ENCODE results near the gene TRIM5. TPM values are rescaled to one million over a fixed set of nuclear protein-coding genes. Genes with fewer than 3 reads are reported as not detected.

TRIM5 gene
- total RNA-seq, 4 donors from 2014 or later: 12.6 to 15.7 (median 14.9) TPM

DNA sequence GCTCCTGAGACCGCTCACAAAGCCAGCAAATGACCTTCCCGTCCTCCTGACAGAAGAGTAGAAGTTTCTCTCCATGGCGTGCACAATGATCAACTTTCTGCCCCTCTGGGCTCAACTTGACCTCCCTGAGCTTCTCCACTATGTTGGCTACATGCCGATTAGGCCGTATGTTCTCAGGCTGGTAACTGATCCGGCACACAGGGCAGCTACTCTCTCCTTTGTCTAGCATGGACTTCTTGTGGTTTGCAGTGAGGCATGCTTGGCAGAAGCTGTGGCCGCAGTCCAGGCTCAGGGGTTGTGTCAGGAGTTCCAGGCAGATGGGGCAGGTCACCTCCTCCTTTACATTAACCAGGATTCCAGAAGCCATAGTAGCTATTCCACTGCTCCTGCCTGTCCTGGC is 5.1 kb downstream of the TRIM5 start:
- intact Hi-C loops (cut with DNase I): loop anchor here (5.0 kb wide), 1 partner anchor 78 kb away; no protein-coding TSS in a partner anchor
- no peak overlapping the region for H3K27ac ChIP-seq

GRCh38 chr11:5674391-5674790 is 10.5 kb downstream of the TRIM5 start:
- Histone ChIP-seq H3K36me3 (peaks cover 0 to 60% (median 4%) of the 10 kb centered on the region in 3 donors), H3K27me3 (no peaks in the 10 kb centered on the region), H3K9me3 (no peaks in the 10 kb centered on the region), H3K4me3 (no peak overlapping the region), H3K27ac (no peak overlapping the region), H3K4me1 (no peaks in the 10 kb centered on the region)
- WGBS, 2 donors: 93 to 95% methylated on average over 4 of the region's 4 CpGs
- no peak for DNase-seq
- intact Hi-C loops (cut with DNase I): no loop called here
- TF ChIP-seq POLR2A (IDR thresholded peaks at IDR 0.05) (no peak), CTCF (IDR thresholded peaks at IDR 0.05) (no peak)

More for the DNA sequence above, 5.1 kb downstream of the TRIM5 start:
- peaks cover 9 to 25% (median 10%) of the 10 kb centered on the region in 3 donors for H3K4me1 ChIP-seq
- H3K36me3 ChIP-seq: peaks cover 0 to 37% (median 0%) of the 10 kb centered on the region in 3 donors
- no peaks in the 10 kb centered on the region for H3K9me3 ChIP-seq
- no peak overlapping the region for H3K4me3 ChIP-seq
- WGBS, 2 donors: 85 to 95% methylated on average over 6 to 7 of the region's 7 CpGs
- TF ChIP-seq POLR2A (IDR thresholded peaks at IDR 0.05) (no peak), CTCF (IDR thresholded peaks at IDR 0.05) (no peak)
- H3K27me3 ChIP-seq: no peaks in the 10 kb centered on the region
- DNase-seq: no peak

GRCh38 chr11:5671831-5672230 is 13.0 kb downstream of the TRIM5 start:
- intact Hi-C loops (cut with DNase I): no loop called here
- no peak overlapping the region for H3K27ac ChIP-seq
- no peak for DNase-seq
- H3K4me1 ChIP-seq: no peaks in the 10 kb centered on the region
- peaks cover 0 to 65% (median 10%) of the 10 kb centered on the region in 3 donors for H3K36me3 ChIP-seq
- H3K9me3 ChIP-seq: no peaks in the 10 kb centered on the region
- H3K4me3 ChIP-seq: no peak overlapping the region
- TF ChIP-seq CTCF (IDR thresholded peaks at IDR 0.05) (no peak), POLR2A (IDR thresholded peaks at IDR 0.05) (no peak)
- no peaks in the 10 kb centered on the region for H3K27me3 ChIP-seq

DNA sequence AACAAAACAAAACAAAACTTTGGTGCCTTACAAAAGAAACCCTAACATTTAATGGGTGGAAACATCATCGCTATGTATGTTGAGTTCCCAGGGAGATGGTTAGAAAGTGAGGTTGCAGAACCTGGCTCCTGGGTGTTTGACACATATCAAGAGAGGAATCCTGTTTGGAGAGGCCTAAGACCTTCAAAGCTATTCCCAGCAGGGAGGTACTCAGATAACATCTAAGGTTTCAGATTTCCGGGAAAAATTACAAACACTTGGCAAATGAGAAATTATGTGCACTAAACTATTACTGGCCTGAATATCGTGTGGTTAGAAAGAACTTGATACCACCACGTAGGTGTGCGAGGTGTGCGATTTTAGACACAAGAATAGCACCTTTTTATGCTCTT is 18.5 kb downstream of the TRIM5 start:
- Histone ChIP-seq H3K4me1 (no peaks in the 10 kb centered on the region), H3K27me3 (no peaks in the 10 kb centered on the region), H3K27ac (no peak overlapping the region), H3K36me3 (peaks cover 5 to 95% (median 10%) of the 10 kb centered on the region in 3 donors), H3K9me3 (no peaks in the 10 kb centered on the region), H3K4me3 (no peak overlapping the region)
- WGBS, 2 donors: 79 to 91% methylated on average over 6 of the region's 6 CpGs
- no peak for TF ChIP-seq CTCF (IDR thresholded peaks at IDR 0.05)
- TF ChIP-seq POLR2A (IDR thresholded peaks at IDR 0.05): no peak
- intact Hi-C loops (cut with DNase I): no loop called here
- no peak for DNase-seq

DNA sequence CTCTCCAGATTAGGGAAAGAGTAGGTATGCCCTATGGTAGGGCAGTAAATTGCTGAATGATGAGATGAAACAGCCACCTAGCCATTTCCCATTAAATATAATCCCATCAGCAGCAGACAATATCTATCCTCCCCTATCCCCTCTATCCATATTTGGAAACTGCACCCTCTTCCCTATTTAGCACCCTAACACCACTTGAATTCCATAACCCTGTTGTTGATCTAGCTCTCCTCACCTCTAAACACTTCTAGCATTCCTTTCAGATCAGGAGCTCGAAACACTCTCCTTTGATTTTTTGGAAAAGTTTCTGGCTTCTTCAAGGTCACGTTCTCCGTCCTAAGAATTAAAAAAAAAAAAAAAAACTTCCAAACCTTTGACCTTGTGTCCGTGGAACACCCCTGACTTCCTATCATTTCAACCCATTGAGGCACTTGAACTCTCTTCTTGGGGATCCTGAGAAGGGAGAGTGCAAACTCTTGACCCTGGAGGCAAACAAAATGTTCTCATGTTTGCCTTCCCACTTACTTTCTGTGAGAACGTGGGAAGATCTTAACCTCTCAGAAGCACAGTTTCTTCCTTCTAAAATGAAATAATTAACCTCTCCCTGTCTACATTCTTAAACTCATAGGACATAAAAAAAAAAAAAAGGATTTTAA is 19.0 kb downstream of the TRIM5 start:
- H3K4me1 ChIP-seq: no peaks in the 10 kb centered on the region
- WGBS, 2 donors: 82 to 84% methylated on average over 2 to 5 of the region's 5 CpGs
- intact Hi-C loops (cut with DNase I): no loop called here
- H3K4me3 ChIP-seq: no peak overlapping the region
- no peaks in the 10 kb centered on the region for H3K27me3 ChIP-seq
- peaks cover 5 to 92% (median 10%) of the 10 kb centered on the region in 3 donors for H3K36me3 ChIP-seq
- TF ChIP-seq CTCF (IDR thresholded peaks at IDR 0.05) (no peak), POLR2A (IDR thresholded peaks at IDR 0.05) (no peak)
- H3K27ac ChIP-seq: no peak overlapping the region
- H3K9me3 ChIP-seq: no peaks in the 10 kb centered on the region
- DNase-seq: no peak

All from esophagus squamous epithelium (tissue), 5 donors.